Measurements from ENCODE around the gene TBC1D5. TPM values are rescaled to one million over a fixed set of nuclear protein-coding genes. Genes with fewer than 3 reads are reported as not detected.

TBC1D5 gene
- total RNA-seq, 1 experiment from 2014 or later, result 181 TPM

- Histone ChIP-seq H3K9me2 (replicated peaks; ENCODE audit: insufficient read depth, low read length) (no peaks in the 10 kb centered on the region), H3K4me1 (ENCODE audit: low read length) (no peaks in the 10 kb centered on the region), H3K36me3 (ENCODE audit: insufficient read depth, low read length) (peaks cover 3% of the 10 kb centered on the region; the same call in 1 of the 2 replicates), H3K9me3 (ENCODE audit: low read length) (no peaks in the 10 kb centered on the region), H3K27me3 (ENCODE audit: low read length) (no peaks in the 10 kb centered on the region), H3K9ac (ENCODE audit: low read length) (no peak overlapping the region), H3K27ac (ENCODE audit: low read length) (no peak overlapping the region), H4K20me1 (ENCODE audit: insufficient read depth, low read depth, low read length) (no peaks in the 10 kb centered on the region), H3K4me2 (ENCODE audit: low read depth, low read length, poor library complexity, severe bottlenecking) (no peak overlapping the region), H3K79me2 (ENCODE audit: low read length) (no peaks in the 10 kb centered on the region), H3K4me3 (ENCODE audit: low read length) (no peak overlapping the region), H2AFZ (ENCODE audit: low read length) (no peak overlapping the region)
- DNase-seq, result no peak
Measured at GRCh38 chr3:17155951-17156350, 586.5 kb downstream of the TBC1D5 start.

GRCh38 chr3:17154941-17155340 lies 587.5 kb downstream of the TBC1D5 start:
- no peak for DNase-seq
- H2AFZ ChIP-seq (ENCODE audit: low read length), result no peak overlapping the region
- H3K4me1 ChIP-seq (ENCODE audit: low read length), result no peaks in the 10 kb centered on the region
- no peaks in the 10 kb centered on the region for H3K27me3 ChIP-seq (ENCODE audit: low read length)
- peaks cover 3% of the 10 kb centered on the region; the same call in 1 of the 2 replicates for H3K36me3 ChIP-seq (ENCODE audit: insufficient read depth, low read length)
- H3K4me3 ChIP-seq (ENCODE audit: low read length), result no peak overlapping the region
- H3K9me2 ChIP-seq (replicated peaks; ENCODE audit: insufficient read depth, low read length), result no peaks in the 10 kb centered on the region
- no peak overlapping the region for H3K27ac ChIP-seq (ENCODE audit: low read length)
- no peak overlapping the region for H3K9ac ChIP-seq (ENCODE audit: low read length)
- no peaks in the 10 kb centered on the region for H4K20me1 ChIP-seq (ENCODE audit: insufficient read depth, low read depth, low read length)
- no peaks in the 10 kb centered on the region for H3K9me3 ChIP-seq (ENCODE audit: low read length)
- H3K4me2 ChIP-seq (ENCODE audit: low read depth, low read length, poor library complexity, severe bottlenecking), result no peak overlapping the region
- H3K79me2 ChIP-seq (ENCODE audit: low read length), result no peaks in the 10 kb centered on the region

- Histone ChIP-seq H3K4me1 (ENCODE audit: low read length) (no peaks in the 10 kb centered on the region), H3K4me3 (ENCODE audit: low read length) (no peak overlapping the region), H3K9ac (ENCODE audit: low read length) (no peak overlapping the region)
Measured at GRCh38 chr3:17154221-17154620, 588.2 kb downstream of the TBC1D5 start.

GRCh38 chr3:17153209-17153608 lies 589.2 kb downstream of the TBC1D5 start:
- H3K36me3 ChIP-seq (ENCODE audit: insufficient read depth, low read length), result peaks cover 3% of the 10 kb centered on the region; the same call in 1 of the 2 replicates
- no peaks in the 10 kb centered on the region for H3K4me1 ChIP-seq (ENCODE audit: low read length)
- H3K79me2 ChIP-seq (ENCODE audit: low read length), result no peaks in the 10 kb centered on the region
- no peak overlapping the region for H3K9ac ChIP-seq (ENCODE audit: low read length)
- no peak overlapping the region for H3K4me2 ChIP-seq (ENCODE audit: low read depth, low read length, poor library complexity, severe bottlenecking)
- H4K20me1 ChIP-seq (ENCODE audit: insufficient read depth, low read depth, low read length), result no peaks in the 10 kb centered on the region
- no peaks in the 10 kb centered on the region for H3K9me3 ChIP-seq (ENCODE audit: low read length)
- no peak for DNase-seq
- H3K27ac ChIP-seq (ENCODE audit: low read length), result no peak overlapping the region
- H3K4me3 ChIP-seq (ENCODE audit: low read length), result no peak overlapping the region
- H2AFZ ChIP-seq (ENCODE audit: low read length), result no peak overlapping the region
- no peaks in the 10 kb centered on the region for H3K9me2 ChIP-seq (replicated peaks; ENCODE audit: insufficient read depth, low read length)
- no peaks in the 10 kb centered on the region for H3K27me3 ChIP-seq (ENCODE audit: low read length)

More at GRCh38 chr3:17154221-17154620, 588.2 kb downstream of the TBC1D5 start:
- no peak for DNase-seq
- H3K36me3 ChIP-seq (ENCODE audit: insufficient read depth, low read length), result peaks cover 3% of the 10 kb centered on the region; the same call in 1 of the 2 replicates
- no peak overlapping the region for H3K27ac ChIP-seq (ENCODE audit: low read length)
- no peak overlapping the region for H2AFZ ChIP-seq (ENCODE audit: low read length)
- H3K4me2 ChIP-seq (ENCODE audit: low read depth, low read length, poor library complexity, severe bottlenecking), result no peak overlapping the region
- no peaks in the 10 kb centered on the region for H3K9me3 ChIP-seq (ENCODE audit: low read length)
- no peaks in the 10 kb centered on the region for H3K79me2 ChIP-seq (ENCODE audit: low read length)
- no peaks in the 10 kb centered on the region for H3K9me2 ChIP-seq (replicated peaks; ENCODE audit: insufficient read depth, low read length)
- H4K20me1 ChIP-seq (ENCODE audit: insufficient read depth, low read depth, low read length), result no peaks in the 10 kb centered on the region
- no peaks in the 10 kb centered on the region for H3K27me3 ChIP-seq (ENCODE audit: low read length)

GRCh38 chr3:17151598-17152373 lies 590.6 kb downstream of the TBC1D5 start:
- no peak for DNase-seq
- peaks cover 3% of the 10 kb centered on the region; the same call in 1 of the 2 replicates for H3K36me3 ChIP-seq (ENCODE audit: insufficient read depth, low read length)
- H3K27ac ChIP-seq (ENCODE audit: low read length), result no peak overlapping the region
- H3K4me1 ChIP-seq (ENCODE audit: low read length), result no peaks in the 10 kb centered on the region
- H3K27me3 ChIP-seq (ENCODE audit: low read length), result no peaks in the 10 kb centered on the region
- H3K9me3 ChIP-seq (ENCODE audit: low read length), result no peaks in the 10 kb centered on the region
- no peak overlapping the region for H3K4me3 ChIP-seq (ENCODE audit: low read length)
- no peaks in the 10 kb centered on the region for H4K20me1 ChIP-seq (ENCODE audit: insufficient read depth, low read depth, low read length)
- H3K4me2 ChIP-seq (ENCODE audit: low read depth, low read length, poor library complexity, severe bottlenecking), result no peak overlapping the region
- no peaks in the 10 kb centered on the region for H3K9me2 ChIP-seq (replicated peaks; ENCODE audit: insufficient read depth, low read length)
- no peak overlapping the region for H2AFZ ChIP-seq (ENCODE audit: low read length)
- H3K9ac ChIP-seq (ENCODE audit: low read length), result no peak overlapping the region
- no peaks in the 10 kb centered on the region for H3K79me2 ChIP-seq (ENCODE audit: low read length)

GRCh38 chr3:17149076-17149475 lies 593.4 kb downstream of the TBC1D5 start:
- Histone ChIP-seq H3K4me2 (ENCODE audit: low read depth, low read length, poor library complexity, severe bottlenecking) (no peak overlapping the region), H4K20me1 (ENCODE audit: insufficient read depth, low read depth, low read length) (no peaks in the 10 kb centered on the region), H3K4me3 (ENCODE audit: low read length) (no peak overlapping the region), H3K9me2 (replicated peaks; ENCODE audit: insufficient read depth, low read length) (no peaks in the 10 kb centered on the region), H3K36me3 (ENCODE audit: insufficient read depth, low read length) (peaks cover 3% of the 10 kb centered on the region; the same call in 1 of the 2 replicates), H3K4me1 (ENCODE audit: low read length) (no peaks in the 10 kb centered on the region), H3K9ac (ENCODE audit: low read length) (no peak overlapping the region), H3K27ac (ENCODE audit: low read length) (no peak overlapping the region), H2AFZ (ENCODE audit: low read length) (no peak overlapping the region), H3K9me3 (ENCODE audit: low read length) (no peaks in the 10 kb centered on the region), H3K27me3 (ENCODE audit: low read length) (no peaks in the 10 kb centered on the region), H3K79me2 (ENCODE audit: low read length) (no peaks in the 10 kb centered on the region)
- DNase-seq, result no peak

- H3K36me3 ChIP-seq (ENCODE audit: insufficient read depth, low read length), result no peaks in the 10 kb centered on the region
- no peaks in the 10 kb centered on the region for H3K27me3 ChIP-seq (ENCODE audit: low read length)
- H3K9ac ChIP-seq (ENCODE audit: low read length), result no peak overlapping the region
- no peak overlapping the region for H2AFZ ChIP-seq (ENCODE audit: low read length)
- no peak overlapping the region for H3K27ac ChIP-seq (ENCODE audit: low read length)
- H3K79me2 ChIP-seq (ENCODE audit: low read length), result no peaks in the 10 kb centered on the region
- no peaks in the 10 kb centered on the region for H3K4me1 ChIP-seq (ENCODE audit: low read length)
- no peak for DNase-seq
- no peaks in the 10 kb centered on the region for H3K9me3 ChIP-seq (ENCODE audit: low read length)
- no peak overlapping the region for H3K4me2 ChIP-seq (ENCODE audit: low read depth, low read length, poor library complexity, severe bottlenecking)
- no peak overlapping the region for H3K4me3 ChIP-seq (ENCODE audit: low read length)
- no peaks in the 10 kb centered on the region for H3K9me2 ChIP-seq (replicated peaks; ENCODE audit: insufficient read depth, low read length)
- H4K20me1 ChIP-seq (ENCODE audit: insufficient read depth, low read depth, low read length), result no peaks in the 10 kb centered on the region
Measured at GRCh38 chr3:17144665-17144993, 597.8 kb downstream of the TBC1D5 start.

- no peaks in the 10 kb centered on the region for H4K20me1 ChIP-seq (ENCODE audit: insufficient read depth, low read depth, low read length)
- DNase-seq, result no peak
- no peaks in the 10 kb centered on the region for H3K9me2 ChIP-seq (replicated peaks; ENCODE audit: insufficient read depth, low read length)
- no peak overlapping the region for H3K27ac ChIP-seq (ENCODE audit: low read length)
- no peaks in the 10 kb centered on the region for H3K36me3 ChIP-seq (ENCODE audit: insufficient read depth, low read length)
- H3K79me2 ChIP-seq (ENCODE audit: low read length), result no peaks in the 10 kb centered on the region
- no peaks in the 10 kb centered on the region for H3K9me3 ChIP-seq (ENCODE audit: low read length)
- no peak overlapping the region for H3K9ac ChIP-seq (ENCODE audit: low read length)
- no peak overlapping the region for H2AFZ ChIP-seq (ENCODE audit: low read length)
- H3K27me3 ChIP-seq (ENCODE audit: low read length), result no peaks in the 10 kb centered on the region
- no peak overlapping the region for H3K4me2 ChIP-seq (ENCODE audit: low read depth, low read length, poor library complexity, severe bottlenecking)
- no peak overlapping the region for H3K4me3 ChIP-seq (ENCODE audit: low read length)
- H3K4me1 ChIP-seq (ENCODE audit: low read length), result no peaks in the 10 kb centered on the region
Measured at GRCh38 chr3:17143893-17144664, 598.4 kb downstream of the TBC1D5 start.
